Neural crest cell (in vitro differentiated cells): ENCODE data around the gene HNRNPUL1. TPM values are rescaled to one million over a fixed set of nuclear protein-coding genes. Genes with fewer than 3 reads are reported as not detected.

Experiments used
- DNase-seq: peaks from one replicate; pipeline ENCODE4 v3.0.0; 2021; ENCODE audit warnings: low read depth, mixed read lengths, low spot score
- H3K27ac Mint-ChIP-seq: one replicate; pipeline ENCODE4 v1.8.0; 2021; ENCODE audit warnings: mild to moderate bottlenecking, mixed read lengths; ENCODE audit not compliant: unreplicated experiment
- H3K27me3 Mint-ChIP-seq: 2 replicates; pipeline ENCODE4 v1.8.0; 2021; ENCODE audit warnings: low read depth, mild to moderate bottlenecking, mixed read lengths
- H3K36me3 Mint-ChIP-seq: 2 replicates; pipeline ENCODE4 v1.8.0; 2021; ENCODE audit warnings: low read depth, mild to moderate bottlenecking, mixed read lengths
- H3K4me1 Mint-ChIP-seq: 2 replicates; pipeline ENCODE4 v1.8.0; 2021; ENCODE audit warnings: mixed read lengths
- H3K4me3 Mint-ChIP-seq: one replicate; pipeline ENCODE4 v1.8.0; 2021; ENCODE audit warnings: mild to moderate bottlenecking, mixed read lengths
- H3K9me3 Mint-ChIP-seq: 2 replicates; pipeline ENCODE4 v1.8.0; 2021; ENCODE audit warnings: mixed read lengths
- CTCF ChIP-seq: fragments of 200-600 bp; sonication (generic); conservative IDR thresholded peaks from 2 replicates; pipeline ENCODE4 v1.5.0; 2021; ENCODE audit warnings: antibody characterized with exemption, mild to moderate bottlenecking
- total RNA-seq: library from RNA; stranded (reverse); gene quantifications from 2 replicates; pipeline ENCODE4 v1.2.1, GENCODE V29; 2021

The HNRNPUL1 gene
- total RNA-seq, 1 donor from 2014 or later = 306 TPM

- Mint-ChIP-seq H3K4me3 (no peak overlapping the region), H3K9me3 (no peaks in the 10 kb centered on the region), H3K27me3 (peaks cover under 1% of the 10 kb centered on the region), H3K27ac (no peak overlapping the region), H3K4me1 (peaks cover 15% of the 10 kb centered on the region), H3K36me3 (peaks cover 10% of the 10 kb centered on the region)
- DNase-seq = no peak
- TF ChIP-seq CTCF = no peak
These were observed 40.7 kb downstream of the HNRNPUL1 start for GRCh38 chr19:41304706-41305483.

- H3K36me3 Mint-ChIP-seq = peaks cover 8% of the 10 kb centered on the region
- no peak for DNase-seq
These were observed 42.0 kb downstream of the HNRNPUL1 start for GRCh38 chr19:41305927-41306793.

GRCh38 chr19:41307090-41307875 is 43.1 kb downstream of the HNRNPUL1 start:
- no peak for TF ChIP-seq CTCF
- peaks cover 33% of the 10 kb centered on the region for H3K4me1 Mint-ChIP-seq
- no peak overlapping the region for H3K4me3 Mint-ChIP-seq
- no peaks in the 10 kb centered on the region for H3K9me3 Mint-ChIP-seq
- H3K27me3 Mint-ChIP-seq = peaks cover 9% of the 10 kb centered on the region
- peaks cover 5% of the 10 kb centered on the region for H3K36me3 Mint-ChIP-seq
- DNase-seq = no peak
- H3K27ac Mint-ChIP-seq = no peak overlapping the region

More at GRCh38 chr19:41305927-41306793, 42.0 kb downstream of the HNRNPUL1 start:
- H3K9me3 Mint-ChIP-seq = no peaks in the 10 kb centered on the region
- peak overlapping the region; percentile 14 for H3K4me3 Mint-ChIP-seq
- peaks cover 9% of the 10 kb centered on the region for H3K27me3 Mint-ChIP-seq
- H3K4me1 Mint-ChIP-seq = peaks cover 28% of the 10 kb centered on the region
- H3K27ac Mint-ChIP-seq = peak overlapping the region; percentile 70
- no peak for TF ChIP-seq CTCF

GRCh38 chr19:41307954-41308449 is 43.8 kb downstream of the HNRNPUL1 start:
- peaks cover 33% of the 10 kb centered on the region for H3K4me1 Mint-ChIP-seq
- H3K27me3 Mint-ChIP-seq = peaks cover 9% of the 10 kb centered on the region
- H3K4me3 Mint-ChIP-seq = peak overlapping the region; percentile 100
- DNase-seq = no peak
- TF ChIP-seq CTCF = no peak
- no peaks in the 10 kb centered on the region for H3K9me3 Mint-ChIP-seq
- peaks cover 6% of the 10 kb centered on the region for H3K36me3 Mint-ChIP-seq
- no peak overlapping the region for H3K27ac Mint-ChIP-seq
